HG03457 (cell line): ENCODE results near the gene PGAM2.

Source experiments
- ATAC-seq: cut with Tn5 transposase; IDR thresholded peaks from one replicate; pipeline ENCODE4 v1.9.1; 2021; ENCODE audit warnings: moderate number of reproducible peaks; ENCODE audit not compliant: unreplicated experiment

Gene PGAM2

GRCh38 chr7:44067064-44067951 lies 1.9 kb upstream of the PGAM2 start:
- no peak for ATAC-seq

DNA sequence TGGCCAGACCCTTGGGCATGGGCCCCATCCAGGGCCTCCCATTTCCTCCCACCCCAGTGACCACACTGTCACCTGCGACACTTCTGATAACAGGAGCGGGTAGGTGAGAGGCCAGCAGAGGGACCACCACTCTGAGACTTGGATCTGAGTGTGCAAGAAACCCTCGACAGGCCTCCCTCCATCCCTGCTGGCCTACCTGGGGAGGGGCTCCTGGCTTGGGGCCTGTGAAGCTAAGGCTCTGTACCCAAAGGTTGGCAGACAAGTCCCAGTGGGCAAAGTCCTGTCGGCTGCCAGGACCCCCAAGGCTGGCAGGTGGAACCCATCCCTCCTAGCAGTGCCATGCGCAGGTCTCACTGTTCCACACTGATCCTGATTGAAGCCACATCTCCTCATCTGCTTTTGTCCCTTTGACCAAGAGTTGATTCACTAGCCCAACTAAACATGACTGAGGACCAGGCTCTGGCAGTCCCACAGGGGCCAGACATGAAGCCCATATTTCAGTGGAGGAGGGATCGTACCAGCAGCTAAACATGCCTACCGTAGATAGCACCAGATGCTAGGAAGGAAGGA lies 1.2 kb upstream of the PGAM2 start:
- no peak for ATAC-seq

DNA sequence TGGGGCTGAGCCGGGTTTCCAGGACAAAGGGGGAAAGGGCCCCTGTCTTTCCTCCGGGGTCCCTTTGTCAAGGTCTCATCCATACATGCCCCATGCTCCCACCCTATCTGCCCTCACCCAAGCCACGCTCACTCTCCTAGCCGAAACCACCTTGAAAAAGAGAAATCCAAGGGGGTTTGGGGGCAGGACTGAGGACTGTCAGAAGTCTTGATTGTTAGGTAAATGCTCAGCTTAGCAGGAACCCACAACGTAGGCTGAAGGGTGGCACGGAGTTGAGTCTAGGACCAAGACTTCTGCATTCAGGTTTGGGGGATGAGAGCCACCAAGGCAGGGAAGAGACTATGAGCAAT lies 719 bp upstream of the PGAM2 start:
- ATAC-seq = no peak

DNA sequence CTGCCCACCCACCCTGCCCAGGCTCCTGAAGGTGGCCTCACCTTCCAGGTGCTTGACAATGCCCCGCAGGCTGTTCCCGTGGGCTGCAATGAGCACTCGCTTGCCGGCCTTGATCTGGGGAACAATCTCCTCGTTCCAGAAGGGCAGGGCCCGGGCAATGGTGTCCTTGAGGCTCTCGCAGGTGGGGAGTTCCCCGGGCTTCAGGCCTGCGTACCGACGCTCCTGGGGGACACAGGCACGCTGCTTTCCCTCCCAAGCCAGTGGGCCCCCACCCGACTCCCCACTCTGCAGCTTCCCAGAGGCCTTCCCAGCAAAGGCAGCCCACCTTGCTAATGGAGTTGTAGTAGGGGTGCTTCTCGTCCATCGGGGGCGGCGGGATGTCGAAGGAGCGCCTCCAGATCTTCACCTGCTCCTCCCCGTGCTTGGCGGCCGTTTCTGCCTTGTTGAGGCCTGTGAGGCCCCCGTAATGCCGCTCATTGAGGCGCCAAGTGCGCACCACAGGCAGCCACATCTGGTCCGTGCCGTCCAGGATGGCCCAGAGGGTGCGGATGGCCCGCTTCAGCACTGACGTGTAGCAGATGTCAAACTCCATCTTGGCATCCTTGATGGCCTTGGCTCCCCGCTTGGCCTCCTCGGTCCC lies 456 bp downstream of the PGAM2 start:
- ATAC-seq = no peak

- ATAC-seq = no peak
Measured at GRCh38 chr7:44063894-44064651, 1.3 kb downstream of the PGAM2 start.

GRCh38 chr7:44063547-44063893 lies 1.8 kb downstream of the PGAM2 start:
- no peak for ATAC-seq

- ATAC-seq = no peak
Measured at GRCh38 chr7:44062903-44063295, 2.5 kb downstream of the PGAM2 start.

- no peak for ATAC-seq
Measured at GRCh38 chr7:44062180-44062902, 3.0 kb downstream of the PGAM2 start.

GRCh38 chr7:44061645-44062179 lies 3.7 kb downstream of the PGAM2 start:
- ATAC-seq = no peak

DNA sequence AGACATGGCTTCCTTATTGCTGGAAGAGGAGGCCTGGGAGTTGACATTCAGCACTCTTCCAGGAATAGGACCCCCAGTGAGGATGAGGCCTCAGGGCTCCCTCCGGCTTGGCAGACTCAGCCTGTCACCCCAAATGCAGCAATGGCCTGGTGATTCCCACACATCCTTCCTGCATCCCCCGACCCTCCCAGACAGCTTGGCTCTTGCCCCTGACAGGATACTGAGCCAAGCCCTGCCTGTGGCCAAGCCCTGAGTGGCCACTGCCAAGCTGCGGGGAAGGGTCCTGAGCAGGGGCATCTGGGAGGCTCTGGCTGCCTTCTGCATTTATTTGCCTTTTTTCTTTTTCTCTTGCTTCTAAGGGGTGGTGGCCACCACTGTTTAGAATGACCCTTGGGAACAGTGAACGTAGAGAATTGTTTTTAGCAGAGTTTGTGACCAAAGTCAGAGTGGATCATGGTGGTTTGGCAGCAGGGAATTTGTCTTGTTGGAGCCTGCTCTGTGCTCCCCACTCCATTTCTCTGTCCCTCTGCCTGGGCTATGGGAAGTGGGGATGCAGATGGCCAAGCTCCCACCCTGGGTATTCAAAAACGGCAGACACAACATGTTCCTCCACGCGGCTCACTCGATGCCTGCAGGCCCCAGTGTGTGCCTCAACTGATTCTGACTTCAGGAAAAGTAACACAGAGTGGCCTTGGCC lies 4.3 kb downstream of the PGAM2 start:
- ATAC-seq = no peak

GRCh38 chr7:44060091-44060947 lies 5.0 kb downstream of the PGAM2 start:
- ATAC-seq = no peak

GRCh38 chr7:44059219-44060090 lies 5.9 kb downstream of the PGAM2 start:
- no peak for ATAC-seq

- no peak for ATAC-seq
Measured at GRCh38 chr7:44058759-44059218, 6.6 kb downstream of the PGAM2 start.

- ATAC-seq = no peak
Measured at GRCh38 chr7:44057849-44058758, 7.3 kb downstream of the PGAM2 start.

DNA sequence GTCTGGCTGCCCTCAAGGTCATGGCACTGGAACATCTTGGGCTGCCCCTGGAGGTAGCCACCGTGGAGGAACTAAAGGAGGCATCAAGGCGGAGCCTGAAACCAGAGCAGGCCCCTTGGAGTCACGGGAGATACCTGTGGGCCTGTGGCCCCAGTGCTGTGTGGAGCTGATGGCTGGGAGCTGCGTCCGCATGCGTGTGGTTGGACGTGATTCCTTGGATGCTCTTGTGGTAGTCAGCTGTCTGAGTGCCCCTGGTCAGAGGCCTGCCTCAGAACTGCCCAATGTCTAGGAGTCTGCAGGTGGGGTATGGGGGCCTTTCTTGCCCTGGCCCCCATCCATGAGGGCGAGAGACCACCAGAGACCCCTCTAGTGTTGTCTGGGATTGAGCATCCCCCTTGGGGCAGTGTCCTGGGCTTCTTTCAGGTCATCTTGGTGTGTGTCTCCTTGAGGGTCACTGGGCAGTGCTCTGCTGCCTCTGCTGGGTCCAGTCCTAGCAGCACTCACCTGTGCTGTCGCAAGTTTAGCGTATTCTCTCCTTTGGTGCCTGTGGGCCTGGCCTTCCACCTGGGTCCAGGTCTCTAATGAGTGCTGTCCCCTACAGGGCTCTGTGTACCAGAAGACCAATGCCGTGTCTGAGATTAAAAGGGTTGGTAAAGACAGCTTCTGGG lies 8.1 kb downstream of the PGAM2 start:
- ATAC-seq = no peak

- no peak for ATAC-seq
Measured at GRCh38 chr7:44056681-44057080, 8.7 kb downstream of the PGAM2 start.
